Tibial artery (tissue), 4 donors: ENCODE measurements around the gene ABHD1.
"Not testable (repeated sequence)": the region's sequence is repeated elsewhere in the genome, so short reads cannot be mapped to it uniquely, and the experiment has no call there.

Experiments used
- DNase-seq, 2 donors: peaks; one replicate each; pipeline ENCODE4 v3.0.0-alpha.2; 2019
- H3K27ac ChIP-seq, 2 donors: fragments of 200-600 bp; sonication (generic) in 1 of 2; 1 replicate in 1 of 2; 2 replicates in 1 of 2; pipeline ENCODE4 v1.5.1; 2018 to 2019; ENCODE audit warnings: mild to moderate bottlenecking in 1 of 2
- H3K27me3 ChIP-seq, 2 donors: fragments of 200-600 bp; sonication (generic) in 1 of 2; one replicate each; pipeline versions ENCODE4 v1.5.1 to v1.6.0; 2016 to 2019
- H3K36me3 ChIP-seq, 3 donors: fragments of 200-600 bp; sonication (generic) in 2 of 3; one replicate each; pipeline ENCODE4 v1.5.1; 2016 to 2019; ENCODE audit warnings: mild to moderate bottlenecking in 2 of 3
- H3K4me1 ChIP-seq, 4 donors: fragments of 200-600 bp; sonication (generic) in 2 of 4; 1 replicate in 3 of 4; 2 replicates in 1 of 4; pipeline ENCODE4 v1.5.1; 2016 to 2019
- H3K4me3 ChIP-seq, 2 donors: fragments of 200-600 bp; sonication (generic) in 1 of 2; 1 replicate in 1 of 2; 2 replicates in 1 of 2; pipeline ENCODE4 v1.5.1; 2018 to 2019; ENCODE audit warnings: mild to moderate bottlenecking in 2 of 2
- H3K9me3 ChIP-seq, 3 donors: fragments of 200-600 bp; sonication (generic) in 1 of 3; one replicate each; pipeline ENCODE4 v1.5.1; 2016 to 2019
- intact Hi-C: fragments of 100-400 bp; cut with DNase I; formaldehyde crosslinking; loops from one replicate; pipeline ENCODE4 v1.15.0; 2023; ENCODE audit warnings: low total_unique reads
- TF ChIP-seq, protein P1 (sequence below), 2 experiments: fragments of 200-600 bp in 1 of 2; fragments of 450-650 bp in 1 of 2; IDR thresholded peaks; one replicate each; pipeline ENCODE4 v1.5.1; 2017 to 2019; ENCODE audit warnings: antibody characterized with exemption in 2 of 2, mild to moderate bottlenecking in 1 of 2, moderate library complexity in 1 of 2

ABHD1 gene

DNA sequence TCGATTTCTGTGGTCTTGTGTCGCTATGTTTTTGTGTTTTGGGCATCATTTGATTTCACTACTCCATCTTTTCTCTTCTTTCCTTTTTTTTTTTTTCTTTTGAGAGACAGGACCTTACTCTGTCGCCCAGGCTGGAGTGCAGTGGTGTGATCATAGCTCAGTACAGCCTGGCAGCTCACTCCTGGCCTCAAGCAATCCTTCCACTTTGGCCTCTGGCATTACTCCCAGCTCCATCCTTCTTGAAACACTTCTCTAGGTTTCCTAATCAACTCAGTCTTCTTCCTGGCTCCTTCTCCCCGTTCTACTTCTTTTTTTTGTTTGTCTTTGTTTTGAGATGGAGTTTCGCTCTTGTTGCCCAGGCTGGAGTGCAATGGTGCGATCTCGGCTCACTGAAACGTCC is 51.7 kb downstream of the ABHD1 start:
- no peak overlapping the region for H3K27ac ChIP-seq
- intact Hi-C loops: no loop called here

DNA sequence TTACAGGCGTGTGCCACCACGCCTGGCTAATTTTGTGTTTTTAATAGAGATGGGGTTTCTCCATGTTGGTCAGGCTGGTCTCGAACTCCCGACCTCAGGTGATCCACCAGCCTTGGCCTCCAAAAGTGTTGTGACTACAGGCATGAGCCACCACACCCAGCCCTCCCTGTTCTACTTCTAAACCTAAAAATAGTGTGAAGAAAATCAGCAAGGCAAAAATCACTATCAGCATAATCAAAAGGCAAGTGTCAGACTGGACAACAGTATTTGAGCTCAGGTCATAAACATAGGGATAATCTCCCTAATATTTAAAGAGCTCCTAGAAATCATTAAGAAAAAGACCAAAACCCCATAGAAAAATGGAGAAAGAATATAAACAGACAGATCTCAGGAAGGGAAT is 52.2 kb downstream of the ABHD1 start:
- DNase-seq, H3K27ac ChIP-seq, H3K9me3 ChIP-seq, H3K36me3 ChIP-seq, H3K4me3 ChIP-seq, H3K4me1 ChIP-seq, intact Hi-C loops: not testable (repeated sequence)
- H3K27me3 ChIP-seq: peaks cover 0 to 17% of the 10 kb centered on the region in 2 donors

More for the DNA sequence above, 51.7 kb downstream of the ABHD1 start:
- peaks cover 0 to 17% of the 10 kb centered on the region in 2 donors for H3K27me3 ChIP-seq
- H3K9me3 ChIP-seq: no peaks in the 10 kb centered on the region
- peaks cover 0 to 9% (median 0%) of the 10 kb centered on the region in 4 donors for H3K4me1 ChIP-seq
- no peaks in the 10 kb centered on the region for H3K36me3 ChIP-seq
- H3K4me3 ChIP-seq: no peak overlapping the region
- TF ChIP-seq, protein P1, sequence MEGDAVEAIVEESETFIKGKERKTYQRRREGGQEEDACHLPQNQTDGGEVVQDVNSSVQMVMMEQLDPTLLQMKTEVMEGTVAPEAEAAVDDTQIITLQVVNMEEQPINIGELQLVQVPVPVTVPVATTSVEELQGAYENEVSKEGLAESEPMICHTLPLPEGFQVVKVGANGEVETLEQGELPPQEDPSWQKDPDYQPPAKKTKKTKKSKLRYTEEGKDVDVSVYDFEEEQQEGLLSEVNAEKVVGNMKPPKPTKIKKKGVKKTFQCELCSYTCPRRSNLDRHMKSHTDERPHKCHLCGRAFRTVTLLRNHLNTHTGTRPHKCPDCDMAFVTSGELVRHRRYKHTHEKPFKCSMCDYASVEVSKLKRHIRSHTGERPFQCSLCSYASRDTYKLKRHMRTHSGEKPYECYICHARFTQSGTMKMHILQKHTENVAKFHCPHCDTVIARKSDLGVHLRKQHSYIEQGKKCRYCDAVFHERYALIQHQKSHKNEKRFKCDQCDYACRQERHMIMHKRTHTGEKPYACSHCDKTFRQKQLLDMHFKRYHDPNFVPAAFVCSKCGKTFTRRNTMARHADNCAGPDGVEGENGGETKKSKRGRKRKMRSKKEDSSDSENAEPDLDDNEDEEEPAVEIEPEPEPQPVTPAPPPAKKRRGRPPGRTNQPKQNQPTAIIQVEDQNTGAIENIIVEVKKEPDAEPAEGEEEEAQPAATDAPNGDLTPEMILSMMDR (IDR thresholded peaks at IDR 0.05): no peak
- peak; percentile 67 to 74 for DNase-seq

DNA sequence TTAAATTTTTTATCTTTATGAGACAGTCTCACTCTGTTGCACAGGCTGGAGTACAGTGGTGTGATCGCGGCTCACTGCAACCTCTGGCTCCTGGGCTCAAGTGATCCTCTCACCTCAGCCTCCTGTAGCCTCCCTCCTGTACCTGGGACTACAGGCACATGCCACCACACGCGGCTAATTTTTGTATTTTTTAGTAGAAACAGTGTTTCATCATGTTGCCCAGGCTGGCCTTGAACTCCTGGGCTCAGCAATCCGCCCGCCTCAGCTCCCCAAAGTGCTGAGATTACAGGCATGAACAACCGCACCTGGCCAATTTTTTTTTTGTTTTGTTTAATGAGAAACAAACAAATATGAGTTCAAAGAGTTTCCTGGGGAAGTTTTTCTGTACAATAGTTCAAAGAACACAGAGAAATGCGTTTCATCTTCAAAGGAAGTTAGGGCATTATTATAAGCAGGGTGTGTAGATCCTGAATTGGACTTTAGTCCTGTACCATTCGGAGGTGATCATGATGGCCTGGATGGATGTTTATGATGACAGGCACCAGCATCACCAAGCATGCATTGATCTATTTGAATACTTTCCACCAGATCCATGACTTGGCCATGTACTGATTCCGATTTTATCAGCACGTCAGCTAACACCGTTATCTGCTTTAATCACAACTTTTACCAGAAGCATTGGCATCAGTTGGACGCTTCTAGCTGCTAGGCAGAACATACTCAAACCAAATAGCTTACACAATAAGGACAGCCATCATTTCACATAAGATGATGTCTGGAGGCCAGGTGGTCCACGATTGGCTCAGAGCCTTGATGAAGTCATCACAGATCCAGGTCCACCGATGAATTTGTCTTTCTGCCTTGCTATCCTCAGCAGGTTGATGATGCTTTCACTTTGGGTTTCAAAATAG is 54.1 kb downstream of the ABHD1 start:
- intact Hi-C loops: no loop called here
- Histone ChIP-seq H3K27ac (no peak overlapping the region), H3K36me3 (no peaks in the 10 kb centered on the region), H3K9me3 (no peaks in the 10 kb centered on the region), H3K4me1 (peaks cover 0 to 12% (median 0%) of the 10 kb centered on the region in 4 donors), H3K4me3 (no peak overlapping the region), H3K27me3 (peaks cover 0 to 17% of the 10 kb centered on the region in 2 donors)
- DNase-seq: no peak
- TF ChIP-seq, protein P1 (IDR thresholded peaks at IDR 0.05): no peak

DNA sequence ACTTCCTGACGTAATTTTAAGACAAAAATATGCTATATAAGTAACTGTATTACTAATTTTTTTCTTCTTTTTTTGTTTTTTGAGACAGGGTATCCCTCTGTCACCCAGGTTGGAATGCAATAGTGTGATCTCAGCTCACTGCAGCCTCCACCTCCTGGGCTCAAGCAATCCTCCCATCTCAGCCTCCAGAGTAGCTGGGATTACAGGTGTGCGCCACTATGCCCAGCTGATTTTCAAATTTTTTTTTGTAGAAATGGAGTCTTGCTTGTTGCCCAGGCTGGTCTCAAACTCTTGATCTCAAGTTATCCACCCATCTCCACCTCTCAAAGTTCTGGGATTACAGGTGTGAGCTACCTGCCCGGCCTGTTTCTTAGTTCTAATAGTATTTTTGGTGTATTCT is 54.9 kb downstream of the ABHD1 start:
- H3K27me3 ChIP-seq: peaks cover 0 to 10% of the 10 kb centered on the region in 2 donors
- intact Hi-C loops: no loop called here
- no peaks in the 10 kb centered on the region for H3K9me3 ChIP-seq
- TF ChIP-seq, protein P1 (IDR thresholded peaks at IDR 0.05): no peak
- H3K4me3 ChIP-seq: no peak overlapping the region
- no peak for DNase-seq
- peaks cover 0 to 12% (median 0%) of the 10 kb centered on the region in 4 donors for H3K4me1 ChIP-seq
- H3K36me3 ChIP-seq: no peaks in the 10 kb centered on the region
- H3K27ac ChIP-seq: no peak overlapping the region

DNA sequence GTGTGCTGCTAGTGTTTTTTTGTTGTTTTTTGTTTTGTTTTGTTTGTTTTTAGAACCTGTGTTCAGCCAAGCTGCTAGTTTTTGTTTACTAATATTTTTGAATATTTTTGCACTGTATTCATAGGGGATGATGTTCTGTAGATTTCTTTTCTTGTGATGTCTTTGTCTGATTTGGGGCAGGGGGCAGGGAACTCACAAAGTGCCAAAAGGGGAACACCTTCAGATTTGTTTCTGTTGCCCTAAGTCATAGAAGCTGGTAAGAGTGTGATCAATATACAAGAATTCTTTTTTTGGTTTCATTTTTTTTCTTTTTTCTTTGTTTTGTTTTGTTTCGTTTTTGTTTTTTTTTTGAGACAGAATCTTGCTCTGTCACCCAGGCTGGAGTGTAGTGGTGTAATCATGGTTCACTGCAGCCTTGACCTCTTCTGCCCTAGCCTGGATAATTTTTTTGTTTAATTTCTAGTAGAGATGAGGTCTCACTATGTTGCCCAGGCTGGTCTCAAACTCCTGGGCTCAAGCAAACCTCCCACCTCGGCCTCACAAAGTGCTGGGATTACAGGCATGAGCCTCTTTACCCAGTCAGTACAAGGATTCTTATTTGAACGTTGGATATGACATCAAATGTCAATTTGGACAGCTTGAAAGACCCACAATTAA is 55.9 kb downstream of the ABHD1 start:
- peak overlapping the region in 1 of 2 donors; percentile 27 for H3K27ac ChIP-seq
- H3K4me3 ChIP-seq: no peak overlapping the region
- TF ChIP-seq, protein P1 (IDR thresholded peaks at IDR 0.05): no peak
- no peaks in the 10 kb centered on the region for H3K9me3 ChIP-seq
- H3K4me1 ChIP-seq: peaks cover 0 to 17% (median 0%) of the 10 kb centered on the region in 4 donors
- H3K36me3 ChIP-seq: no peaks in the 10 kb centered on the region
- DNase-seq: no peak
- H3K27me3 ChIP-seq: peaks cover 0 to 10% of the 10 kb centered on the region in 2 donors
- intact Hi-C loops: no loop called here
